DND-41 (cell line): Measurements from ENCODE around the gene TSPAN18.

ENCODE experiments used
- EZH2 ChIP-seq: IDR thresholded peaks from 3 replicates; pipeline ENCODE4 v1.6.1; 2012; ENCODE audit warnings: borderline replicate concordance, low read depth, mild to moderate bottlenecking, moderate library complexity, low read length, inconsistent platforms; ENCODE audit not compliant: severe bottlenecking
- TF ChIP-seq, protein P1 (sequence below): IDR thresholded peaks from 2 replicates; pipeline ENCODE4 v1.5.1; 2012; ENCODE audit warnings: borderline replicate concordance, low read length, moderate library complexity, mild to moderate bottlenecking; ENCODE audit not compliant: poor library complexity, severe bottlenecking; ENCODE audit errors: extremely low read depth

DNA sequence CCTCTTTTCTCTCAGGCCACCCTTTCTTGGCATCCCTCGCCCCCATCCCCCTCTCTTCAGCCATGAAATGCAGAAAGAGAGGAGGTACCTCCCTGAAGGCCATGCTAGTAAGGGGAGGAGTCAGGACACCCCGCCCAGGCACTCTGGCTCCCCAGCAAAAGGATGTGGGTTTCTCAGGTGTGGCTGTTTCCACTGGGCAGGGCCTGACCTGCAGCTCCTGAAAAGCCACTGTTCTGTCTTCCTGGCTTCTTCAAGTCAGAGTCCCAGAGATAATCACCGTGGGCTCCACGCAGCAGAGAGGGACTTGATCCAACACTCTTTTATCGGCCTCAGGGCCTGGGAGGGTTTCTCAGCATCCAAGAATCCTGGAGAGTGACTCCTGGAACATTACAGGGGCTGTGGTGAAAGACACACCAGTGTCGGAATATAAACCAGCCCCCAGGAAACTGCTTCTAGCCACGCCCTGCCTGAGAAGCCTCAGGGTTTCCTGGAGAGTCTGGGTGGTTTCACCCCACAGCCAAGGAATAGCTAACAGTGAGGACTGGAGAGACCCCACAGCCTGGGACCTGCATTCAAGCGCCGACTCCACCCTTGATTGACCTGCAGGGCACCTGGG lies 45.7 kb upstream of the TSPAN18 start:
- TF ChIP-seq, protein P1, sequence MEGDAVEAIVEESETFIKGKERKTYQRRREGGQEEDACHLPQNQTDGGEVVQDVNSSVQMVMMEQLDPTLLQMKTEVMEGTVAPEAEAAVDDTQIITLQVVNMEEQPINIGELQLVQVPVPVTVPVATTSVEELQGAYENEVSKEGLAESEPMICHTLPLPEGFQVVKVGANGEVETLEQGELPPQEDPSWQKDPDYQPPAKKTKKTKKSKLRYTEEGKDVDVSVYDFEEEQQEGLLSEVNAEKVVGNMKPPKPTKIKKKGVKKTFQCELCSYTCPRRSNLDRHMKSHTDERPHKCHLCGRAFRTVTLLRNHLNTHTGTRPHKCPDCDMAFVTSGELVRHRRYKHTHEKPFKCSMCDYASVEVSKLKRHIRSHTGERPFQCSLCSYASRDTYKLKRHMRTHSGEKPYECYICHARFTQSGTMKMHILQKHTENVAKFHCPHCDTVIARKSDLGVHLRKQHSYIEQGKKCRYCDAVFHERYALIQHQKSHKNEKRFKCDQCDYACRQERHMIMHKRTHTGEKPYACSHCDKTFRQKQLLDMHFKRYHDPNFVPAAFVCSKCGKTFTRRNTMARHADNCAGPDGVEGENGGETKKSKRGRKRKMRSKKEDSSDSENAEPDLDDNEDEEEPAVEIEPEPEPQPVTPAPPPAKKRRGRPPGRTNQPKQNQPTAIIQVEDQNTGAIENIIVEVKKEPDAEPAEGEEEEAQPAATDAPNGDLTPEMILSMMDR, result no peak
- TF ChIP-seq EZH2, result no peak
